ENCODE results near the gene SMYD3. TPM values are rescaled to one million over a fixed set of nuclear protein-coding genes. Genes with fewer than 3 reads are reported as not detected.

The SMYD3 gene
- total and polyA plus RNA-seq, 2 experiments from 2014 or later = 30.8 to 68.5 TPM

- H3K27ac ChIP-seq = no peak overlapping the region
- no peaks in the 10 kb centered on the region for H3K79me2 ChIP-seq
- H3K4me1 ChIP-seq (ENCODE audit: insufficient read depth) = no peaks in the 10 kb centered on the region
- no peak for DNase-seq (ENCODE audit: low spot score)
- no peaks in the 10 kb centered on the region for H3K9me3 ChIP-seq (ENCODE audit: low read depth)
- no peak overlapping the region for H2AFZ ChIP-seq
- H3K4me3 ChIP-seq = no peak overlapping the region
- H4K20me1 ChIP-seq (ENCODE audit: insufficient read depth, poor library complexity, severe bottlenecking) = no peaks in the 10 kb centered on the region
- H3K36me3 ChIP-seq (replicated peaks; ENCODE audit: insufficient read depth, low read depth) = no peaks in the 10 kb centered on the region
- no peaks in the 10 kb centered on the region for H3K27me3 ChIP-seq
- H3K4me2 ChIP-seq = no peak overlapping the region
- no peaks in the 10 kb centered on the region for H3K9me2 ChIP-seq (replicated peaks; ENCODE audit: insufficient read depth)
- 92% methylated on average over 3 of the region's 3 CpGs for WGBS (ENCODE audit: low lambda C conversion rate, missing lambda C conversion rate)
- TF ChIP-seq EZH2 (IDR thresholded peaks at IDR 0.05; ENCODE audit: borderline replicate concordance) = no peak
- no peak for TF ChIP-seq EZH2phosphoT487 (IDR thresholded peaks at IDR 0.05; ENCODE audit: low read depth, severe bottlenecking, unreplicated experiment)
- TF ChIP-seq CTCF (IDR thresholded peaks at IDR 0.05; ENCODE audit: poor library complexity) = no peak
These were observed 188.5 kb downstream of the SMYD3 start for GRCh38 chr1:246318622-246319021.

GRCh38 chr1:246318036-246318359 is 189.1 kb downstream of the SMYD3 start:
- no peak for DNase-seq (ENCODE audit: low spot score)

GRCh38 chr1:246317332-246318035 is 189.6 kb downstream of the SMYD3 start:
- Histone ChIP-seq H3K4me3 (no peak overlapping the region), H3K9me2 (replicated peaks; ENCODE audit: insufficient read depth) (no peaks in the 10 kb centered on the region), H3K27ac (no peak overlapping the region), H3K79me2 (no peaks in the 10 kb centered on the region), H3K9me3 (ENCODE audit: low read depth) (no peaks in the 10 kb centered on the region), H3K4me1 (ENCODE audit: insufficient read depth) (no peaks in the 10 kb centered on the region), H3K4me2 (no peak overlapping the region), H3K27me3 (no peaks in the 10 kb centered on the region), H4K20me1 (ENCODE audit: insufficient read depth, poor library complexity, severe bottlenecking) (no peaks in the 10 kb centered on the region), H2AFZ (no peak overlapping the region), H3K36me3 (replicated peaks; ENCODE audit: insufficient read depth, low read depth) (no peaks in the 10 kb centered on the region)
- WGBS (ENCODE audit: low lambda C conversion rate, missing lambda C conversion rate) = 91% methylated on average over 4 of the region's 4 CpGs
- DNase-seq (ENCODE audit: low spot score) = no peak
- no peak for TF ChIP-seq CTCF (IDR thresholded peaks at IDR 0.05; ENCODE audit: poor library complexity)
- TF ChIP-seq EZH2 (IDR thresholded peaks at IDR 0.05; ENCODE audit: borderline replicate concordance) = no peak
- no peak for TF ChIP-seq EZH2phosphoT487 (IDR thresholded peaks at IDR 0.05; ENCODE audit: low read depth, severe bottlenecking, unreplicated experiment)

More at GRCh38 chr1:246318036-246318359, 189.1 kb downstream of the SMYD3 start:
- Histone ChIP-seq H3K4me3 (no peak overlapping the region), H3K27ac (no peak overlapping the region), H3K27me3 (no peaks in the 10 kb centered on the region), H4K20me1 (ENCODE audit: insufficient read depth, poor library complexity, severe bottlenecking) (no peaks in the 10 kb centered on the region), H2AFZ (no peak overlapping the region), H3K4me2 (no peak overlapping the region), H3K36me3 (replicated peaks; ENCODE audit: insufficient read depth, low read depth) (no peaks in the 10 kb centered on the region), H3K4me1 (ENCODE audit: insufficient read depth) (no peaks in the 10 kb centered on the region), H3K79me2 (no peaks in the 10 kb centered on the region), H3K9me3 (ENCODE audit: low read depth) (no peaks in the 10 kb centered on the region), H3K9me2 (replicated peaks; ENCODE audit: insufficient read depth) (no peaks in the 10 kb centered on the region)
- no peak for TF ChIP-seq CTCF (IDR thresholded peaks at IDR 0.05; ENCODE audit: poor library complexity)

GRCh38 chr1:246311461-246311860 is 195.6 kb downstream of the SMYD3 start:
- Histone ChIP-seq H3K27ac (no peak overlapping the region), H2AFZ (no peak overlapping the region), H3K79me2 (no peaks in the 10 kb centered on the region), H3K27me3 (no peaks in the 10 kb centered on the region), H3K9me3 (ENCODE audit: low read depth) (no peaks in the 10 kb centered on the region), H4K20me1 (ENCODE audit: insufficient read depth, poor library complexity, severe bottlenecking) (no peaks in the 10 kb centered on the region), H3K9me2 (replicated peaks; ENCODE audit: insufficient read depth) (no peaks in the 10 kb centered on the region), H3K4me3 (no peak overlapping the region), H3K36me3 (replicated peaks; ENCODE audit: insufficient read depth, low read depth) (no peaks in the 10 kb centered on the region), H3K4me2 (no peak overlapping the region), H3K4me1 (ENCODE audit: insufficient read depth) (no peaks in the 10 kb centered on the region)
- WGBS (ENCODE audit: low lambda C conversion rate, missing lambda C conversion rate) = 94% methylated on average over 13 of the region's 13 CpGs
- DNase-seq (ENCODE audit: low spot score) = no peak
- TF ChIP-seq CTCF (IDR thresholded peaks at IDR 0.05; ENCODE audit: poor library complexity) (no peak), EZH2 (IDR thresholded peaks at IDR 0.05; ENCODE audit: borderline replicate concordance) (no peak), EZH2phosphoT487 (IDR thresholded peaks at IDR 0.05; ENCODE audit: low read depth, severe bottlenecking, unreplicated experiment) (no peak)

All from hepatocyte (in vitro differentiated cells).